WTC11 (cell line): ENCODE data around the gene IGFBP5. TPM values are rescaled to one million over a fixed set of nuclear protein-coding genes. Genes with fewer than 3 reads are reported as not detected.

Experiments
- ATAC-seq: fragments of 200-7000 bp; cut with Tn5 transposase; 2 replicates; pipeline ENCODE4 v1.10.0; 2021; ENCODE audit warnings: mild to moderate bottlenecking, moderate library complexity
- CTCF ChIA-PET: fragments of 300-600 bp; sonication (Branson Sonifier 250); formaldehyde crosslinking; loops from one replicate; lab custom pipeline; 2021; ENCODE audit warnings: antibody characterized with exemption; lab: Charles Lee
- POLR2A ChIA-PET: fragments of 350-600 bp; sonication (Branson Sonifier 250); formaldehyde crosslinking; loops from one replicate; lab custom pipeline; 2021; ENCODE audit warnings: antibody characterized with exemption; lab: Charles Lee
- DNase-seq: peaks from one replicate; pipeline ENCODE4 v3.0.0; 2021; ENCODE audit warnings: low spot score
- H3K27ac Mint-ChIP-seq: 2 replicates; pipeline ENCODE4 v1.8.0; 2021; ENCODE audit warnings: mixed read lengths
- H3K27me3 Mint-ChIP-seq: 2 replicates; pipeline ENCODE4 v1.8.0; 2021; ENCODE audit warnings: low read depth, mild to moderate bottlenecking, moderate library complexity, mixed read lengths
- H3K36me3 Mint-ChIP-seq: 2 replicates; pipeline ENCODE4 v1.8.0; 2021; ENCODE audit warnings: mixed read lengths
- H3K4me1 Mint-ChIP-seq: 2 replicates; pipeline ENCODE4 v1.8.0; 2022; ENCODE audit warnings: mixed read lengths
- H3K4me3 Mint-ChIP-seq: 2 replicates; pipeline ENCODE4 v1.8.0; 2021; ENCODE audit warnings: mild to moderate bottlenecking, moderate library complexity, mixed read lengths
- H3K9me3 Mint-ChIP-seq: 2 replicates; pipeline ENCODE4 v1.8.0; 2021; ENCODE audit warnings: mixed read lengths
- CREB1 ChIP-seq: sonication (generic); formaldehyde crosslinking; IDR thresholded peaks from 2 replicates; pipeline ENCODE4 v1.8.0; 2023; ENCODE audit warnings: mild to moderate bottlenecking, missing genetic modification reagents
- EMX1 ChIP-seq: fragments of 250-450 bp; sonication (Bioruptor Pico); IDR thresholded peaks from 2 replicates; pipeline ENCODE4 v1.8.0; 2021; ENCODE audit warnings: mild to moderate bottlenecking
- JAZF1 ChIP-seq: fragments of 250-450 bp; sonication (Bioruptor Pico); IDR thresholded peaks from 2 replicates; pipeline ENCODE4 v1.9.0; 2021; ENCODE audit warnings: moderate library complexity, mild to moderate bottlenecking, inconsistent platforms
- NR1H2 ChIP-seq: sonication (generic); formaldehyde crosslinking; IDR thresholded peaks from 2 replicates; pipeline ENCODE4 v1.9.0; 2021; ENCODE audit warnings: mild to moderate bottlenecking, moderate library complexity, missing genetic modification reagents
- TEAD1 ChIP-seq: sonication (generic); formaldehyde crosslinking; IDR thresholded peaks from 2 replicates; pipeline ENCODE4 v1.8.0; 2022; ENCODE audit warnings: mild to moderate bottlenecking, missing genetic modification reagents
- ZNF138 ChIP-seq: sonication (generic); formaldehyde crosslinking; conservative IDR thresholded peaks from 2 replicates; pipeline ENCODE4 v1.8.1; 2022; ENCODE audit warnings: mild to moderate bottlenecking, moderate library complexity, missing genetic modification reagents
- ZNF232 ChIP-seq: sonication (generic); formaldehyde crosslinking; IDR thresholded peaks from 2 replicates; pipeline ENCODE4 v1.8.0; 2022; ENCODE audit warnings: mild to moderate bottlenecking, missing genetic modification reagents
- ZNF416 ChIP-seq: fragments of 250-450 bp; sonication (Bioruptor Pico); IDR thresholded peaks from 2 replicates; pipeline ENCODE4 v1.9.0; 2021; ENCODE audit warnings: mild to moderate bottlenecking, inconsistent platforms
- ZNF423 ChIP-seq: fragments of 250-450 bp; sonication (Bioruptor Pico); IDR thresholded peaks from 2 replicates; pipeline ENCODE4 v2.1.2; 2022; ENCODE audit warnings: mild to moderate bottlenecking, moderate library complexity
- total RNA-seq: library from RNA; stranded (reverse); gene quantifications from 3 replicates; pipeline ENCODE4 v1.2.3, GENCODE V29; 2021
- TF ChIP-seq, protein P1 (sequence below): sonication (generic); formaldehyde crosslinking; IDR thresholded peaks from 2 replicates; pipeline ENCODE4 v1.8.0; 2022; ENCODE audit warnings: mild to moderate bottlenecking, missing genetic modification reagents
- TF ChIP-seq, protein P2 (sequence below): sonication (generic); formaldehyde crosslinking; IDR thresholded peaks from 2 replicates; pipeline ENCODE4 v1.8.1; 2023; ENCODE audit warnings: mild to moderate bottlenecking, missing genetic modification reagents, moderate library complexity
- TF ChIP-seq, protein P3 (sequence below): sonication (generic); formaldehyde crosslinking; IDR thresholded peaks from 2 replicates; pipeline ENCODE4 v1.8.1; 2023; ENCODE audit warnings: mild to moderate bottlenecking, moderate library complexity, missing genetic modification reagents
- TF ChIP-seq, protein P4 (sequence below): sonication (generic); formaldehyde crosslinking; IDR thresholded peaks from 2 replicates; pipeline ENCODE4 v1.8.1; 2022; ENCODE audit warnings: low read depth, mild to moderate bottlenecking, moderate library complexity, missing genetic modification reagents, borderline replicate concordance
- TF ChIP-seq, protein P5 (sequence below): sonication (generic); formaldehyde crosslinking; IDR thresholded peaks from 2 replicates; pipeline ENCODE4 v1.8.1; 2022; ENCODE audit warnings: missing genetic modification reagents, borderline replicate concordance
- TF ChIP-seq, protein P6 (sequence below): sonication (generic); formaldehyde crosslinking; IDR thresholded peaks from 2 replicates; pipeline ENCODE4 v1.8.1; 2023; ENCODE audit warnings: mild to moderate bottlenecking, missing genetic modification reagents, borderline replicate concordance
- TF ChIP-seq, protein P7 (sequence below): fragments of 250-450 bp; sonication (Bioruptor Pico); IDR thresholded peaks from 2 replicates; pipeline ENCODE4 v1.9.0; 2021; ENCODE audit warnings: mild to moderate bottlenecking
- TF ChIP-seq, protein P8 (sequence below): sonication (generic); formaldehyde crosslinking; IDR thresholded peaks from 2 replicates; pipeline ENCODE4 v1.8.0; 2023; ENCODE audit warnings: mild to moderate bottlenecking, missing genetic modification reagents

The IGFBP5 gene
- total RNA-seq, 1 experiment from 2014 or later: 5.3 TPM

DNA sequence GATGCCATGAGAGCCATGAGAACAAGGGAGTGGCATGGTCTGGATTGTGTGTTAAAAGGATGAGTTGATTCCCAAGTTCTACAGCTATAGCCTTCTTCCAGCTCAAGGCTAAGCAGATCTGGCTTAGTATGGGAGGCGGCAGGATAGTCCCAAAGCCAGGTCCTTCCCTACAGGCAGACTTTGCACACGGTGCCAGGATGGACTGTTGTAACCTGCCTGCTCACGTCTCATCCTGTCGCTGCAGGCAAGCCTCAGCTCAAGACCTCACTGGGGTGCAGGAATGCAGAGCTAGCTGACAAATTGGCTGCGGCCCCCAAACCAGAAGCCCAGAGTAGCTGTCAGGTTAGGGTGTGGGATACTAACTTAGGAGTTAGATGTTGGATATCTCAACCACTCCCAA lies 28.8 kb upstream of the IGFBP5 start:
- no peak overlapping the region for H3K27ac Mint-ChIP-seq
- ChIA-PET CTCF (no interaction called here), POLR2A (no interaction called here)
- ATAC-seq: no peak
- H3K36me3 Mint-ChIP-seq: no peaks in the 10 kb centered on the region
- no peak for DNase-seq
- no peaks in the 10 kb centered on the region for H3K9me3 Mint-ChIP-seq
- no peaks in the 10 kb centered on the region for H3K4me1 Mint-ChIP-seq
- no peaks in the 10 kb centered on the region; the same call in 1 of the 2 replicates for H3K27me3 Mint-ChIP-seq
- TF ChIP-seq JAZF1 (CRISPR knock-in tag): no peak
- H3K4me3 Mint-ChIP-seq: no peak overlapping the region

DNA sequence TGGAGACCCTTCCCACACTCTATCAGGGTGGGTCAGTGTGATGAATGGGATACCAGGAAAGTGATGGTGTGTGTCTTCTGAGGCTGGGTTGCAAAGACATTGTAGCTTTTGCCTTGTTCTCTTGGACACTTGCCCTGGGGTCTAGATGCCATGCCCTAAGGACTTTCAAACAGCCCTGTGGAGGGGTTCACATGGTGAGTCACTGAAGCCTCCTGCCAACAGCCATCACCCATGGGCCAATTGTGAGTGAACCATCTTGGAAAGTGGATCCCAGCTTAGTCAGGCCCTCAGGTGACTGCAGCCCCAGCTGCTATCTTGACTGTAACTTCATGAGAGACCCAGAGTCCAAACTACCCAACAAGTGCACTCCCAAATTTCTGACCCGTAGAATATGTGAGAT lies 25.8 kb upstream of the IGFBP5 start:
- no peaks in the 10 kb centered on the region; the same call in 1 of the 2 replicates for H3K27me3 Mint-ChIP-seq
- CTCF ChIA-PET: no interaction called here
- TF ChIP-seq, protein P1, sequence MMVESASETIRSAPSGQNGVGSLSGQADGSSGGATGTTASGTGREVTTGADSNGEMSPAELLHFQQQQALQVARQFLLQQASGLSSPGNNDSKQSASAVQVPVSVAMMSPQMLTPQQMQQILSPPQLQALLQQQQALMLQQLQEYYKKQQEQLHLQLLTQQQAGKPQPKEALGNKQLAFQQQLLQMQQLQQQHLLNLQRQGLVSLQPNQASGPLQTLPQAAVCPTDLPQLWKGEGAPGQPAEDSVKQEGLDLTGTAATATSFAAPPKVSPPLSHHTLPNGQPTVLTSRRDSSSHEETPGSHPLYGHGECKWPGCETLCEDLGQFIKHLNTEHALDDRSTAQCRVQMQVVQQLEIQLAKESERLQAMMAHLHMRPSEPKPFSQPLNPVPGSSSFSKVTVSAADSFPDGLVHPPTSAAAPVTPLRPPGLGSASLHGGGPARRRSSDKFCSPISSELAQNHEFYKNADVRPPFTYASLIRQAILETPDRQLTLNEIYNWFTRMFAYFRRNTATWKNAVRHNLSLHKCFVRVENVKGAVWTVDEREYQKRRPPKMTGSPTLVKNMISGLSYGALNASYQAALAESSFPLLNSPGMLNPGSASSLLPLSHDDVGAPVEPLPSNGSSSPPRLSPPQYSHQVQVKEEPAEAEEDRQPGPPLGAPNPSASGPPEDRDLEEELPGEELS (CRISPR knock-in tag): no peak
- TF ChIP-seq ZNF138 (no peak), EMX1 (no peak), CREB1 (CRISPR knock-in tag) (no peak), ZNF423 (CRISPR knock-in tag) (no peak), NR1H2 (CRISPR knock-in tag) (no peak), TEAD1 (CRISPR knock-in tag) (no peak), ZNF232 (CRISPR knock-in tag) (no peak), ZNF416 (CRISPR knock-in tag) (no peak)
- TF ChIP-seq, protein P2, sequence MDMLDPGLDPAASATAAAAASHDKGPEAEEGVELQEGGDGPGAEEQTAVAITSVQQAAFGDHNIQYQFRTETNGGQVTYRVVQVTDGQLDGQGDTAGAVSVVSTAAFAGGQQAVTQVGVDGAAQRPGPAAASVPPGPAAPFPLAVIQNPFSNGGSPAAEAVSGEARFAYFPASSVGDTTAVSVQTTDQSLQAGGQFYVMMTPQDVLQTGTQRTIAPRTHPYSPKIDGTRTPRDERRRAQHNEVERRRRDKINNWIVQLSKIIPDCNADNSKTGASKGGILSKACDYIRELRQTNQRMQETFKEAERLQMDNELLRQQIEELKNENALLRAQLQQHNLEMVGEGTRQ (CRISPR knock-in tag): no peak
- TF ChIP-seq, protein P3, sequence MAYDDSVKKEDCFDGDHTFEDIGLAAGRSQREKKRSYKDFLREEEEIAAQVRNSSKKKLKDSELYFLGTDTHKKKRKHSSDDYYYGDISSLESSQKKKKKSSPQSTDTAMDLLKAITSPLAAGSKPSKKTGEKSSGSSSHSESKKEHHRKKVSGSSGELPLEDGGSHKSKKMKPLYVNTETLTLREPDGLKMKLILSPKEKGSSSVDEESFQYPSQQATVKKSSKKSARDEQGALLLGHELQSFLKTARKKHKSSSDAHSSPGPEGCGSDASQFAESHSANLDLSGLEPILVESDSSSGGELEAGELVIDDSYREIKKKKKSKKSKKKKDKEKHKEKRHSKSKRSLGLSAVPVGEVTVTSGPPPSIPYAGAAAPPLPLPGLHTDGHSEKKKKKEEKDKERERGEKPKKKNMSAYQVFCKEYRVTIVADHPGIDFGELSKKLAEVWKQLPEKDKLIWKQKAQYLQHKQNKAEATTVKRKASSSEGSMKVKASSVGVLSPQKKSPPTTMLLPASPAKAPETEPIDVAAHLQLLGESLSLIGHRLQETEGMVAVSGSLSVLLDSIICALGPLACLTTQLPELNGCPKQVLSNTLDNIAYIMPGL (CRISPR knock-in tag): no peak
- TF ChIP-seq, protein P4, sequence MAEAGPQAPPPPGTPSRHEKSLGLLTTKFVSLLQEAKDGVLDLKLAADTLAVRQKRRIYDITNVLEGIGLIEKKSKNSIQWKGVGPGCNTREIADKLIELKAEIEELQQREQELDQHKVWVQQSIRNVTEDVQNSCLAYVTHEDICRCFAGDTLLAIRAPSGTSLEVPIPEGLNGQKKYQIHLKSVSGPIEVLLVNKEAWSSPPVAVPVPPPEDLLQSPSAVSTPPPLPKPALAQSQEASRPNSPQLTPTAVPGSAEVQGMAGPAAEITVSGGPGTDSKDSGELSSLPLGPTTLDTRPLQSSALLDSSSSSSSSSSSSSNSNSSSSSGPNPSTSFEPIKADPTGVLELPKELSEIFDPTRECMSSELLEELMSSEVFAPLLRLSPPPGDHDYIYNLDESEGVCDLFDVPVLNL (CRISPR knock-in tag): no peak
- TF ChIP-seq, protein P5, sequence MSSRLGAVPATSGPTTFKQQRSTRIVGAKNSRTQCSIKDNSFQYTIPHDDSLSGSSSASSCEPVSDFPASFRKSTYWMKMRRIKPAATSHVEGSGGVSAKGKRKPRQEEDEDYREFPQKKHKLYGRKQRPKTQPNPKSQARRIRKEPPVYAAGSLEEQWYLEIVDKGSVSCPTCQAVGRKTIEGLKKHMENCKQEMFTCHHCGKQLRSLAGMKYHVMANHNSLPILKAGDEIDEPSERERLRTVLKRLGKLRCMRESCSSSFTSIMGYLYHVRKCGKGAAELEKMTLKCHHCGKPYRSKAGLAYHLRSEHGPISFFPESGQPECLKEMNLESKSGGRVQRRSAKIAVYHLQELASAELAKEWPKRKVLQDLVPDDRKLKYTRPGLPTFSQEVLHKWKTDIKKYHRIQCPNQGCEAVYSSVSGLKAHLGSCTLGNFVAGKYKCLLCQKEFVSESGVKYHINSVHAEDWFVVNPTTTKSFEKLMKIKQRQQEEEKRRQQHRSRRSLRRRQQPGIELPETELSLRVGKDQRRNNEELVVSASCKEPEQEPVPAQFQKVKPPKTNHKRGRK (CRISPR knock-in tag): no peak
- TF ChIP-seq, protein P6, sequence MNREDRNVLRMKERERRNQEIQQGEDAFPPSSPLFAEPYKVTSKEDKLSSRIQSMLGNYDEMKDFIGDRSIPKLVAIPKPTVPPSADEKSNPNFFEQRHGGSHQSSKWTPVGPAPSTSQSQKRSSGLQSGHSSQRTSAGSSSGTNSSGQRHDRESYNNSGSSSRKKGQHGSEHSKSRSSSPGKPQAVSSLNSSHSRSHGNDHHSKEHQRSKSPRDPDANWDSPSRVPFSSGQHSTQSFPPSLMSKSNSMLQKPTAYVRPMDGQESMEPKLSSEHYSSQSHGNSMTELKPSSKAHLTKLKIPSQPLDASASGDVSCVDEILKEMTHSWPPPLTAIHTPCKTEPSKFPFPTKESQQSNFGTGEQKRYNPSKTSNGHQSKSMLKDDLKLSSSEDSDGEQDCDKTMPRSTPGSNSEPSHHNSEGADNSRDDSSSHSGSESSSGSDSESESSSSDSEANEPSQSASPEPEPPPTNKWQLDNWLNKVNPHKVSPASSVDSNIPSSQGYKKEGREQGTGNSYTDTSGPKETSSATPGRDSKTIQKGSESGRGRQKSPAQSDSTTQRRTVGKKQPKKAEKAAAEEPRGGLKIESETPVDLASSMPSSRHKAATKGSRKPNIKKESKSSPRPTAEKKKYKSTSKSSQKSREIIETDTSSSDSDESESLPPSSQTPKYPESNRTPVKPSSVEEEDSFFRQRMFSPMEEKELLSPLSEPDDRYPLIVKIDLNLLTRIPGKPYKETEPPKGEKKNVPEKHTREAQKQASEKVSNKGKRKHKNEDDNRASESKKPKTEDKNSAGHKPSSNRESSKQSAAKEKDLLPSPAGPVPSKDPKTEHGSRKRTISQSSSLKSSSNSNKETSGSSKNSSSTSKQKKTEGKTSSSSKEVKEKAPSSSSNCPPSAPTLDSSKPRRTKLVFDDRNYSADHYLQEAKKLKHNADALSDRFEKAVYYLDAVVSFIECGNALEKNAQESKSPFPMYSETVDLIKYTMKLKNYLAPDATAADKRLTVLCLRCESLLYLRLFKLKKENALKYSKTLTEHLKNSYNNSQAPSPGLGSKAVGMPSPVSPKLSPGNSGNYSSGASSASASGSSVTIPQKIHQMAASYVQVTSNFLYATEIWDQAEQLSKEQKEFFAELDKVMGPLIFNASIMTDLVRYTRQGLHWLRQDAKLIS: no peak
- TF ChIP-seq, protein P7, sequence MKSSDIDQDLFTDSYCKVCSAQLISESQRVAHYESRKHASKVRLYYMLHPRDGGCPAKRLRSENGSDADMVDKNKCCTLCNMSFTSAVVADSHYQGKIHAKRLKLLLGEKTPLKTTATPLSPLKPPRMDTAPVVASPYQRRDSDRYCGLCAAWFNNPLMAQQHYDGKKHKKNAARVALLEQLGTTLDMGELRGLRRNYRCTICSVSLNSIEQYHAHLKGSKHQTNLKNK (CRISPR knock-in tag): no peak
- TF ChIP-seq, protein P8, sequence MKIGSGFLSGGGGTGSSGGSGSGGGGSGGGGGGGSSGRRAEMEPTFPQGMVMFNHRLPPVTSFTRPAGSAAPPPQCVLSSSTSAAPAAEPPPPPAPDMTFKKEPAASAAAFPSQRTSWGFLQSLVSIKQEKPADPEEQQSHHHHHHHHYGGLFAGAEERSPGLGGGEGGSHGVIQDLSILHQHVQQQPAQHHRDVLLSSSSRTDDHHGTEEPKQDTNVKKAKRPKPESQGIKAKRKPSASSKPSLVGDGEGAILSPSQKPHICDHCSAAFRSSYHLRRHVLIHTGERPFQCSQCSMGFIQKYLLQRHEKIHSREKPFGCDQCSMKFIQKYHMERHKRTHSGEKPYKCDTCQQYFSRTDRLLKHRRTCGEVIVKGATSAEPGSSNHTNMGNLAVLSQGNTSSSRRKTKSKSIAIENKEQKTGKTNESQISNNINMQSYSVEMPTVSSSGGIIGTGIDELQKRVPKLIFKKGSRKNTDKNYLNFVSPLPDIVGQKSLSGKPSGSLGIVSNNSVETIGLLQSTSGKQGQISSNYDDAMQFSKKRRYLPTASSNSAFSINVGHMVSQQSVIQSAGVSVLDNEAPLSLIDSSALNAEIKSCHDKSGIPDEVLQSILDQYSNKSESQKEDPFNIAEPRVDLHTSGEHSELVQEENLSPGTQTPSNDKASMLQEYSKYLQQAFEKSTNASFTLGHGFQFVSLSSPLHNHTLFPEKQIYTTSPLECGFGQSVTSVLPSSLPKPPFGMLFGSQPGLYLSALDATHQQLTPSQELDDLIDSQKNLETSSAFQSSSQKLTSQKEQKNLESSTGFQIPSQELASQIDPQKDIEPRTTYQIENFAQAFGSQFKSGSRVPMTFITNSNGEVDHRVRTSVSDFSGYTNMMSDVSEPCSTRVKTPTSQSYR (CRISPR knock-in tag): no peak

More for the DNA sequence above, 25.8 kb upstream of the IGFBP5 start:
- DNase-seq (no peak), ATAC-seq (no peak)
- POLR2A ChIA-PET: no interaction called here
- no peak overlapping the region for H3K27ac Mint-ChIP-seq
- H3K4me1 Mint-ChIP-seq: peaks cover 7% of the 10 kb centered on the region
- no peaks in the 10 kb centered on the region for H3K36me3 Mint-ChIP-seq
- H3K4me3 Mint-ChIP-seq: no peak overlapping the region
- H3K9me3 Mint-ChIP-seq: no peaks in the 10 kb centered on the region
